H54 (cell line): ENCODE results near the gene TAF1.
A peak's percentile ranks its signal among the peaks of the same experiment; 100 is the strongest.
"Not testable (repeated sequence)": the region's sequence is repeated elsewhere in the genome, so short reads cannot be mapped to it uniquely, and the experiment has no call there.

ENCODE experiments used
- DNase-seq: peaks from one replicate; pipeline ENCODE4 v3.0.0; 2011; ENCODE audit warnings: low spot score, mixed read lengths; ENCODE audit not compliant: insufficient read length
- FAIRE-seq: peaks from 3 replicates; lab custom pipeline; 2011; peaks lifted over from hg19 to GRCh38; lab: Jason Lieb, UNC
- POLR2A ChIP-seq: IDR thresholded peaks from 2 replicates; pipeline ENCODE4 v1.6.1; 2011; ENCODE audit warnings: low read depth, mild to moderate bottlenecking, low read length

The TAF1 gene, protein sequence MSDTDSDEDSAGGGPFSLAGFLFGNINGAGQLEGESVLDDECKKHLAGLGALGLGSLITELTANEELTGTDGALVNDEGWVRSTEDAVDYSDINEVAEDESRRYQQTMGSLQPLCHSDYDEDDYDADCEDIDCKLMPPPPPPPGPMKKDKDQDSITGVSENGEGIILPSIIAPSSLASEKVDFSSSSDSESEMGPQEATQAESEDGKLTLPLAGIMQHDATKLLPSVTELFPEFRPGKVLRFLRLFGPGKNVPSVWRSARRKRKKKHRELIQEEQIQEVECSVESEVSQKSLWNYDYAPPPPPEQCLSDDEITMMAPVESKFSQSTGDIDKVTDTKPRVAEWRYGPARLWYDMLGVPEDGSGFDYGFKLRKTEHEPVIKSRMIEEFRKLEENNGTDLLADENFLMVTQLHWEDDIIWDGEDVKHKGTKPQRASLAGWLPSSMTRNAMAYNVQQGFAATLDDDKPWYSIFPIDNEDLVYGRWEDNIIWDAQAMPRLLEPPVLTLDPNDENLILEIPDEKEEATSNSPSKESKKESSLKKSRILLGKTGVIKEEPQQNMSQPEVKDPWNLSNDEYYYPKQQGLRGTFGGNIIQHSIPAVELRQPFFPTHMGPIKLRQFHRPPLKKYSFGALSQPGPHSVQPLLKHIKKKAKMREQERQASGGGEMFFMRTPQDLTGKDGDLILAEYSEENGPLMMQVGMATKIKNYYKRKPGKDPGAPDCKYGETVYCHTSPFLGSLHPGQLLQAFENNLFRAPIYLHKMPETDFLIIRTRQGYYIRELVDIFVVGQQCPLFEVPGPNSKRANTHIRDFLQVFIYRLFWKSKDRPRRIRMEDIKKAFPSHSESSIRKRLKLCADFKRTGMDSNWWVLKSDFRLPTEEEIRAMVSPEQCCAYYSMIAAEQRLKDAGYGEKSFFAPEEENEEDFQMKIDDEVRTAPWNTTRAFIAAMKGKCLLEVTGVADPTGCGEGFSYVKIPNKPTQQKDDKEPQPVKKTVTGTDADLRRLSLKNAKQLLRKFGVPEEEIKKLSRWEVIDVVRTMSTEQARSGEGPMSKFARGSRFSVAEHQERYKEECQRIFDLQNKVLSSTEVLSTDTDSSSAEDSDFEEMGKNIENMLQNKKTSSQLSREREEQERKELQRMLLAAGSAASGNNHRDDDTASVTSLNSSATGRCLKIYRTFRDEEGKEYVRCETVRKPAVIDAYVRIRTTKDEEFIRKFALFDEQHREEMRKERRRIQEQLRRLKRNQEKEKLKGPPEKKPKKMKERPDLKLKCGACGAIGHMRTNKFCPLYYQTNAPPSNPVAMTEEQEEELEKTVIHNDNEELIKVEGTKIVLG (N-terminal part only)

DNA sequence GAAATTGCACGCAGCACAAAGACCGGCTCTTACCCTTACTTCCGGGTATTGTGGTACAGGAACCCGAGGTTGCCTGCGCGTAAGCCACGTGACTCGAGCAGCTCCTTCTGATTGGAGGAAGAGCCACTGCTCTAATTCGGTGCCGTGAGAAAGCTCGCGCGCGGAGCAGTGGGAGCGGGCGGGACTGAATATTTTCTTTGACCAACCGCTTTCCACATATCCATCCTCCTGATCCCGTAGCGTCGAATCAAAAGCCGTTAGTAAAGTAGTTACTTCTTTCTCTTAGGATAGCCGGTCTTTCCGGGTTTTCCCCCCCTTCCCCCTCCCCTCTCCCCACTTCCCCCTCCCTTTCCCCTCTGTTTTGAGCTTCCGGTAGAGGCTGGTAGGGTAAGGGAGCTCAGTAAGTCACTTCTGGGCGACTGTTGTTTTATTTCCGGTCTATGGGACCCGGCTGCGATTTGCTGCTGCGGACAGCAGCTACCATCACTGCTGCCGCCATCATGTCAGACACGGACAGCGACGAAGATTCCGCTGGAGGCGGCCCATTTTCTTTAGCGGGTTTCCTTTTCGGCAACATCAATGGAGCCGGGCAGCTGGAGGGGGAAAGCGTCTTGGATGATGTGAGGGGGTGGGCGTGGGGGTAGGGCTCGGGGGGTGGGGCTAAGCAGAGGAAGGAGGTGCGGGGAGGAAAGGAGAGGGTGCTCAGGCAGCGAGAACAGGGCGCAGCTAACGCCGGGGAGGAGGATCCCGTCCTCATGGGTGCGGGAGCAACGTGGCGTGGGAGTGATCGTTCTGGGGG lies at the start of gene TAF1:
TAF1 (plus strand) TSS at position 483 of the 799 bp plus-strand sequence; CDS start at position 501, 18 bp downstream.
- FAIRE-seq (peak; percentile 85), DNase-seq (peak; percentile 86)
- peak; percentile 63 for TF ChIP-seq POLR2A

DNA sequence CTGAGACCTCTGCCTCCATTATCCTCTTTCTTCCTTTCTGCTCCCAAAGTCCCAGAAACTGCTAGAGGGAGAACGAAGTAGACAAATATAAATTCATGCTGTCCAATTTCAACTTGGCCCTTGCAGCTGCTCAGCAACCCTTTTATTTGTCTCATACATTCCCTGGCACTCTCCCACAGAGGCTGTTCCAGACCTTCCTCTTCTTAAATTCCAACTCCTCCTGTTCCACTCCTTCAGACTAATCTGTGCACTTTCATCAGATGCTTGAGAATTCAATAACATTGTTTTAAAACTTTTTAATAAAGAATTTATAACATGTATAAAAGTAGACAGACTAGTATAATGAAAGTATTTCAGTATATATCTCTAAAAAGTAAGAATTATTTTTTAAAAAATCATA lies 49.2 kb upstream of the TAF1 start:
- not testable (repeated sequence) for FAIRE-seq, DNase-seq

DNA sequence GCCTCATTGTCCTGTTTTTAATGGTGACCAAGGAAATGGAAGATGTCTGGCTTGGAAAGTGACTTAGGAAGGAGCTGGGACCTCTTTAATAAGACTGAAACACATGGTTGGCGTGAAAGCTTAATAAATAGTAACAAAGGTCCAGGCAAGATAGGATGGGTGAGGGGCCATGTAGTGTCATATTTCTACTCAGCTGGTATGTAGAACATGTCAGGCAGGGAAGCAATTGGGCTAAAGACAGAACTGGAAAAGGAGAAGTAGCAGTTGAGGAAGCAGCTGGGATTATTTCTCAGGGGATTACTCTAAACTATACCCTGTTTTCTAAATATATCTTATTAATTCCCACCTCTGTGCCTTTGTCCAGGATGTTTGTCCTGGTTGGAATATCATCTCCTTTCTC lies 46.0 kb upstream of the TAF1 start:
- DNase-seq, result no peak
- FAIRE-seq, result no peak

DNA sequence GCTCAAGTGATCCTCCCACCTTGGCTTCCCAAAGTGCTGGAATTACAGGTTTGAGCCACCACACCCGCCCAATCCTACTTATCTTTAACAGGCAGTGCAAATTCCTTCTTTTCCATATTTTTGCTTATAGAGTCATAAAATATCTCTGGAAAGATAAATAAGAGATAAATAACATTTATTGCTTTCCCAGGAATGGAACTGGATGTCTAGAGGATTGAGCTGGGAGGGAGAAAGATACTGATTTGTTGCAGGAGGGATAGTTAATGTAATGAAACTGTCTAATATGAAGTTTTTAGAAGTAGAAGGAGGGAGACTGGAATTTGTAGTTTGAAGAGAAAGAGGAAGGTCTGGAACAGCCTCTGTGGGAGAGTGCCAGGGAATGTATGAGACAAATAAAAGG lies 44.4 kb upstream of the TAF1 start:
- no peak for TF ChIP-seq POLR2A
- DNase-seq, result no peak
- no peak for FAIRE-seq

More for the DNA sequence above, 46.0 kb upstream of the TAF1 start:
- TF ChIP-seq POLR2A, result no peak

DNA sequence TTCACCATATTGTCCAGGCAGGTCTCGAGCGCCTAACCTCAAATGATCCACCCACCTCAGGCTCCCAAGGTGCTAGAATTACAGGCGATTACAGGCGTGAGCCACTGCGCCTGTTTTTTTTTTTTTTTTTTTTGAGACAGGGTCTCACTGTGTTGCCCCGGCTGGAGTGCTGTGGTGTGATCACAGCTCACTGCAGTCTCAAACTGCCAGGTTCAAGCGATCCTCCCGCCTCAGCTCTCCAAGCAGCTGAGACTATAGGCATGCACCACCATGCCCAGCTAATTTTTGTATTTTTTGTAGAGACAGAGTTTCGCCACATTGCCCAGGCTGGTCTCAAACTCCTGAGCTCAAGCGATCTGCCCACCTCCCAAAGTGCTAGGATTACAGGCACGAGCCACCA lies 41.7 kb upstream of the TAF1 start:
- not testable (repeated sequence) for DNase-seq, FAIRE-seq

DNA sequence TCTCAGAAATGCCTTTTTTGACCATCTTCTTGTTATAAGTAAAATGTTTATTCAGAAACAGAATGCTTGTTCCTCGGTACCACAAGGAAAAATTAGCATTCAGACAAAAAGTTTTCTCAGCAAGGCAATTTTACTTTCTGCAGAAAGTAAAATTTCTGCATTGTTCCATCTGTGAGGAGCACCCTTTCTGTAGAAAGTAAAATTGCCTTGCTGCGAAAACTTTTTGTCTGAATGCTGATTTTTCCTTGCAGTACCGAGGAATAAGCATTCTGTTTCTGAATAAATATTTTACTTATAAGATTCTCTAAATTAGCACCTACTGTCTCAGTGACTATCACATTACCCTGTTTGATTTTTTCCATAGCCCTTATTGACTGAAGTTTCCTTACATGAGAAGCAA lies 39.8 kb upstream of the TAF1 start:
- FAIRE-seq (no peak), DNase-seq (no peak)
- no peak for TF ChIP-seq POLR2A

DNA sequence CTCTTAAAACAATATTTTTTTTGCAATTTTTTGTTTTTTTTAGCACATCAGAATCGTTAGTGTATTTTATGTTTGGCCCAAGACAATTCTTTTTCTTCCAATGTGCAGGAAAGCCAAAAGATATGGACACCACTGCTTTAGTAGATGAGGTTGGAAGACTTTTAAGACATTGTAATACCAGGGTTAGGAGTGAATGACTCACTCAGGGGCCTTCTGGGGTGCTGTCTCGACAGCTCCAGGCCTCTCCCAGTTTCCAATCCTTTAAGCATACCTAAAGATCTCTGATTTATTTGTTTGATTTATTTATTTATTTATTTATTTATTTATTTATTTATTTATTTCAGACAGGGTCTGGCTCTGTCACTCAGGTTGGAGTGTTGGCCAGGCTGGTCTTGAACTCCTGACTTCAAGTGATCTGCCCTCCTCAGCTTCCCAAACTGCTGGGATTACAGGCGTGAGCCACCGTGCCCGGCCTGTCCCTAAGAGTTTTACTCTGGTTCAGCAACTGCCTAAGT lies 16.9 kb upstream of the TAF1 start:
- not testable (repeated sequence) for DNase-seq, FAIRE-seq

DNA sequence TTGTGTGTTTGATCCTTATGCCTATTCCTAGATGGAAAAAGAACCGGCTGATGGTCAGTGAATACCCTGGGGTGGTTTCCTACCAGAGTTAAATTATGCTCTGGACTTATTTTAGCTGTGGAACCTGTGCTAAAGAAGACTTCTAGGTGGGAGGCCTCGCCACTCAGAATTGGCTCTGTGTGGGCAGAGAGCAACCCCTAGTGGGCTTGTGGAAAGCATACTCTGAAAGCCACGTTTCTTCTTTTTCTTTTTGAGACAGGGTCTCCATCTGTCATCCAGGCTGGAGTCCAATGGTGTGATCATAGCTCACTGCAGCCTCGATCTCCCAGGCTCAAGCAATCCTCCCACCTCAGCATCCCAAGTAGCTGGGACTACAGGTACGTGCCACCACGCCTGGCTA lies 16.3 kb upstream of the TAF1 start:
- FAIRE-seq, DNase-seq: not testable (repeated sequence)

DNA sequence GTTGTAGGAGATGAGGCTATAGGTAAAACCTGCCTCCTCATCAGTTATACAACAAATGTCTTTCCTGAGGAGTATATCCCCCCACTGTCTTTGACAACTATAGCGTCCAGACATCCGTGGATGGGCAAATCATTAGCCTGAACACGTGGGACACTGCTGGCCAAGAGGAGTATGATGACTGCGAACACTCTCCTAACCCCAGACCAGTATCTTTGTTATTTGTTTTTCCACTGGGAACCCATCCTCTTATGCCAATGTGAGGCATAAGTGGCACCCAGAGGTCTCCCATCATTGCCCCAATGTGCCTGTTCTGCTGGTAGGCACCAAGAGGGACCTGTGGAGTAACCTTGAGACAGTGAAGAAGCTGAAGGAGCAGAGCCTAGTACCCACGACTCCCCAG lies 13.7 kb upstream of the TAF1 start:
- not testable (repeated sequence) for FAIRE-seq, DNase-seq

DNA sequence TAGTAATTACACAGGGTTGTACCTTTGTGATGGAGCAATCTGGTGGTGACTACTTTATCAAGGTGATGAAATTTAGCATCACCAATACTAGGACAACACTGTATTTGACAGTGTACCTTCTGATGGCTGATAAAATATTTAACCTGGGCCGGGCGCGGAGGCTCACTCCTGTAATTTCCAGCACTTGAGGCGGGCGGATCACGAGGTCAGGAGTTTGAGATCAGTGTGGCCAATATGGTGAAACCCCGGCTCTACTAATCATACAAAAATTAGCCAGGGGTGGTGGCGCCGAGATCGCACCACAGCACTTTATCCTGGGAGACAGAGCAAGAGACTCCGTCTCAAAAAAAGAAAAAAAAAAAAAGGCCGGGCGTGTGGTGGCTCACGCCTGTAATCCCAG lies 1.9 kb upstream of the TAF1 start:
- FAIRE-seq (no peak), DNase-seq (no peak)
- no peak for TF ChIP-seq POLR2A

DNA sequence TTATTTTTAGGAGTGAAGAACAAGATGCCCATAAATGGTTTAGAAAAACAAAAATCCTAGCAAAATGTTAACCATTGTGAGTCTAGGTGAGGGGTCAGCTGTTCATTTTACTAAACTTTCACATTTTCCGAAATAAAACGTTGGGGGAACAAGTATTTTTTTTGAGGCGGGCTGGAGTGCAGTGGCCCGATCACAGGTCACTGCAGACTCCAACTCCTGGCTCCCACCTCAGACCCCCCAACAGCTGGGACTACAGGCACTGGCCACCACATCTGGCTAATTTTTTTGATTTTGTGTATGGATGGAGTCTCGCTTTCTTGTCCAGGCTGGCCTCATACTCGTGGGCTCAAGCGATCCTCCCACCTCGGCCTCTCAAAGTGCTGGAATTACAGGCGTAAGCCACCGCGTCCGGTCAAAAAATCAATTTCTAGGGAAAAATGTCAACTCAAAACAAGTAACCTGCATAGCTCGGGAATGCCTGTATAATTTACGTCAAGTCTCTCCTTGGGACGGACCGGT lies 742 bp upstream of the TAF1 start:
- TF ChIP-seq POLR2A, result no peak
- DNase-seq (no peak), FAIRE-seq (no peak)

DNA sequence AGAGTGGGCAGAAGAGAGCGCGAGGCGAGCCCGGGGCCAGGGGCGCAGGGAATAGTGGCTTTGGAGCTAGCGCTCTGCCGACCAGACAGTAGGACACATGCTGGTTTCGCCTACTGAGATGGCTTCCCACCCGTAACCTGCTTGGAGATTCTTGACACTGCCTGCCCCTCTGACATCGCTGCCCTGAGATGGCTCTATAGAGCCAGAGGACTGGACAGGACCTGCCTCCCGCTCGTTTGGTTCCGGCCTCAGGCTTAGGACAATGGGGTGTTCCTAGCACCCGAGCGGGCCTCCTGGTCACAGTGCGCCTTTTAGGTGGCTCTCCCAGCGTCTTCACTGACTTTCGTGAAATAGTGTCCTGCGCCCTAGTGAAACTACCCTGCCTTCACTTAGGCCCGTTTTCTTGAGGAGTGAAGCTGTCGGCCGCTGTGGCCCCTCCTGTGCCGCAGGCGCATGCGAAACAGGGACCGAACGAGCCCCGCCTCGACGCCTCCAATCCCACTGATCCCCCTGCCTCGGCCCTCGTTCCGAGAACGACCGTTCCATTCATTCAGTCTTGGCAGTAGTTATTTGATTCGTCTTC lies 608 bp downstream of the TAF1 start:
- TF ChIP-seq POLR2A, result no peak
- DNase-seq (no peak), FAIRE-seq (no peak)

DNA sequence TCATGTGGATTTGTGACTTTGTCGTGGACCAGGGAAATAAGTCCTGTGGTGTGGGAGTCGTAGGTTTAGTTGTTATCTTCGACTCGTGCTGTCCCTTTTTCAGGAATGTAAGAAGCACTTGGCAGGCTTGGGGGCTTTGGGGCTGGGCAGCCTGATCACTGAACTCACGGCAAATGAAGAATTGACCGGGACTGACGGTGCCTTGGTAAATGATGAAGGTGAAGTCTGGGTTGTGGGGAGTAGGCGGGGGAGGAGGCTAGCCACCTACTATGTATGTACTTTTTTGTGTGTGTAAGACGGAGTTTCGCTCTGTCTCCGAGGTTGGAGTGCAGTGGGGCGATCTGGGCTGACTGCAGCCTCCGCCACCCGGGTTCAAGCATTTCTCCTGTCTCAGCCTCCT lies 1.2 kb downstream of the TAF1 start:
- TF ChIP-seq POLR2A, result no peak
- FAIRE-seq (no peak), DNase-seq (no peak)
